ES-I3 (cell line): Measurements from ENCODE around the gene PLBD2.
A peak's percentile ranks its signal among the peaks of the same experiment; 100 is the strongest.

Experiments used
- H3K36me3 ChIP-seq: 2 replicates; pipeline ENCODE4 v1.6.1; 2013; ENCODE audit warnings: mild to moderate bottlenecking, low read length, control low read depth, moderate library complexity; ENCODE audit not compliant: insufficient read depth
- H3K4me1 ChIP-seq: 2 replicates; pipeline ENCODE4 v1.6.1; 2013; ENCODE audit warnings: mild to moderate bottlenecking, control low read depth, low read length; ENCODE audit not compliant: insufficient read depth
- H3K9ac ChIP-seq: 2 replicates; pipeline ENCODE4 v1.6.1; 2013; ENCODE audit warnings: low read depth, mild to moderate bottlenecking, low read length, moderate library complexity
- H3K9me3 ChIP-seq: 2 replicates; pipeline ENCODE4 v1.6.1; 2013; ENCODE audit warnings: mild to moderate bottlenecking, low read length, moderate library complexity; ENCODE audit not compliant: control insufficient read depth, insufficient read depth

PLBD2 gene

DNA sequence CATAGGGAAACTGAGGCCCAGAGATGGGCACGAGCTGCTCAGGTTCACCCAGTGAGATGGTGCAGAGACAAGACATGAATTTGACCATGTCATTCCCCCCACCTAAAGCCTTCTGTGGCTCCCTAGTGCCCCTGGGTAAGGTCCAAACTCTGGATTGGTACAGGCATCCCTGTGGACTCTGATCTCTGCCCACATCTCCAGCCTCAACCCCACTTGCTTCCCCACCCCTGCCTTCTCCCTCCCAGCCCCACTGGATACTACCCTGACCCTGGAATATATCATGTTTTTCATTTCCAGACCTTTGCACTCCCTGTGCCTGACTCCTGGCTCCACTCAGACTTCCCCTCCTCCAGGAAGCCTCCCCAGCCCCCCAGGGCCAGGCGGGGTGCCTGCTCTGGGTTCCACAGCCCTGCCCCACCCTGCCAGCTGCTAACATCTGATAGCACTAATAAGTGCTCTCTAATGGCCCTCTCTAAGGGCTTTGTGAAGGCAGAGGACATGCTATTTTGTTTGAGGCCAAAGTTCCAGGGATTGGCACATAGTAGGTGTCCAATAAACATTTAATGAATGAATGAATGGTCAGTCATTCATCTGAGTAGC, 62.7 kb downstream of the PLBD2 start:
- Histone ChIP-seq H3K4me1 (peaks cover 13% of the 10 kb centered on the region; the same call in 1 of the 2 replicates), H3K9ac (no peak overlapping the region)

GRCh38 chr12:113422030-113422885, 63.9 kb downstream of the PLBD2 start, which contains the start of gene SDSL:
TSS of gene SDSL (plus strand) at chr12:113422380. CDS start at chr12:113427983, 5,603 bp downstream.
- Histone ChIP-seq H3K9ac (peak within 1 kb of the TSS; percentile 49), H3K4me1 (peaks cover 11% of the 10 kb centered on the region; the same call in 1 of the 2 replicates), H3K9me3 (no peaks in the 10 kb centered on the region), H3K36me3 (no peaks in the 10 kb centered on the region)

More for the DNA sequence above, 62.7 kb downstream of the PLBD2 start:
- Histone ChIP-seq H3K36me3 (no peaks in the 10 kb centered on the region), H3K9me3 (no peaks in the 10 kb centered on the region)

DNA sequence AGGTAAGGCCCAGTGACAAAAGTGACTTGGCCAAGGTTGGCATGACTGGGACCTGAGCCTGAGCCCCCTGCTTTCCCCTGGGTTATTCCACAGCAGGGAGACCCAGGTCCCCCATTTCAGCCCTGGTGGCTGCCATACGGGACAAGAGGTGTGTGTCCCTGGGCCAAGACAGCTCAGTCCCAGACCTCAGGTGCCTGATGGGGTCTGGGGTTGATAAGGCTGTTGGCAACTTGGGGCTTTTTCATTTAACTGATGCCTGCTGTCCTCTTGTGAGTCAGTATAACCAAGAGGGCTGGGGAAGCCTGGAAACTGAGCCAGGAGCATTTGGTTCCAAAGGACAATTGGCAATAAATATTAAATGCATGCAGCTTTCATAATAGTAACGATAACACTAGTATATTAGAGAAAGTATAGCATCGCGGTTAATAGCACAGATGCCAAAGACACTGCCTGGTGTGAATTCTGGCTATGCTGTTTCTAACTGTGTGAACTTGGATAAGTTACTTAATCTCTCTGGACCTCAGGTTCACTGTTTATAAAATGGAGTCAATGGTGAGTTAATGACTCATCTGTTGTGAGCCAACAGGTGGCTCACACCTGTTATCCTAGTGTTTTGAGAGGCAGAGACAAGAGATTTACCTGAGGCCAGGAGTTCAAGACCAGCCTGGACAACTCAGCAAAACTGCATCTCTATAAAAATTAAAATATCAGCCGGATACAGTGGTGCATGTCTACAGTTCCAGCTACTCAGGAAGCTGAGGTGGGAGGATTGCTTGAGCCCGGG, 64.7 kb downstream of the PLBD2 start:
- H3K9me3 ChIP-seq, result no peaks in the 10 kb centered on the region
- H3K4me1 ChIP-seq, result peaks cover 11% of the 10 kb centered on the region; the same call in 1 of the 2 replicates
- no peaks in the 10 kb centered on the region for H3K36me3 ChIP-seq
- peak overlapping the region; percentile 49; the same call in 1 of the 2 replicates for H3K9ac ChIP-seq

DNA sequence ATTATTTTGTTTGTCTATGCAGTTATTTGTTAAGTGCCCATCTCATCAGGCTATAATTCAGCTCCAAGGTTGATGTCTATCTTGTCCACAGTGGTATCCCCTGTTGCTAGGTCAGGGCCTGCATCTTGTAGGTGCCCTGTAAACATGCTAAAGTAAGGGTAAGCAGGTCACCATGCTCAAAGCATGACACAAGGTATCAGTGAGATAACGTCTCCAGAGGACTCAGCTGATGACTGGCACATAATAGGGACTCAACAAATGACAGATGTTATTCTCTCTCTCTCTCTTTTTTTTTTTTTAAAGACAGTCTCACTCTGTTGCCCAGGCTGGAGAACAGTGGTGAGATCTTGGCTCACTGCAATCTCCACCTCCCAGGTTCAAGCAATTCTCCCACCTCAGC, 66.1 kb downstream of the PLBD2 start:
- Histone ChIP-seq H3K4me1 (peaks cover 11% of the 10 kb centered on the region; the same call in 1 of the 2 replicates), H3K36me3 (no peaks in the 10 kb centered on the region)

DNA sequence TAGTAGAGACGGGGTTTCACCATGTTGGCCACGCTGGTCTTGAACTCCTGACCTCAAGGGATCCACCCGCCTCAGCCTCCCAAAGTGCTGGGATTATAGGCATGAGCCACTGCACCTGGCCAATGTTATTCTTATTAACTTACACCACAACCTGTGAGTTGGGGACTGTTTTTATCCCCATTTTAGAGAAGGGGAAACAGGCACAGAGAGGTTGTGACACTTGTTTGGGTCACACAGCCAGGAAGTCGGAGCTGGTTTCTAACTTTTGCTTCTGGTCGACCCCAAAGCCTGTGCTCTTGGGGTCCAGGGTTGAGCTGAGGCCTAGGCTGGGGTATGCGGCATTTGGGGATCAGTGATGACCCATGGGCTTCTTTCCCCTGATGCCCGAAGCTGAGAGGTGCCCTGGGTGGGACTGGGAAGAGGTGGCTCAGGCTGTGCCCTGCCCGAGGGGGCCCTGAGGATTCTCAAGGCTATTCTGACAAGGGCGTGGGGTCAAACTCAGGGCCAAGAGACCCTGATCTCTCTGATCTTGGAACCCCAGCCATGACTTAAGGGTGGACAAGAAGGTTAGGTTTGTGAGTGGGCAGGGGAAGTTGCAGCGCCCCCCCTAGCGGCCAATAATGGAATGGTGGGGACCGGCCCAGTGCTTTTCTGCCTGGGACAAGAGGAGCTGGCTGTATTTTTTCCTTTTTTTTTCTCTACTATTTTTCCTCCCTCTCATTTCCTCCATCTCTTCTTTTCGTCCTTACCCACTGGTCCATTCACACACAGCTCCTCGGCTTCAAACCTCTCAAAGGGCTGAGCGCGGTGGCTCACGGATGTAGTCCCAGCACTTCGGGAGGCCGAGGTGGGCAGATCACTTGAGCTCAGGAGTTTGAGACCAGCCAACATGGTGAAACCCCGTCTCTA, 66.8 kb downstream of the PLBD2 start:
- Histone ChIP-seq H3K9me3 (no peaks in the 10 kb centered on the region), H3K9ac (peak overlapping the region; percentile 40; the same call in 1 of the 2 replicates), H3K36me3 (no peaks in the 10 kb centered on the region), H3K4me1 (peaks cover 11% of the 10 kb centered on the region; the same call in 1 of the 2 replicates)

More for the DNA sequence above, 66.1 kb downstream of the PLBD2 start:
- H3K9me3 ChIP-seq, result no peaks in the 10 kb centered on the region
- no peak overlapping the region for H3K9ac ChIP-seq

- Histone ChIP-seq H3K36me3 (no peaks in the 10 kb centered on the region), H3K9ac (peak overlapping the region; percentile 40; the same call in 1 of the 2 replicates), H3K4me1 (peaks cover 11% of the 10 kb centered on the region; the same call in 1 of the 2 replicates), H3K9me3 (no peaks in the 10 kb centered on the region)
Measured at GRCh38 chr12:113425960-113426453, 67.6 kb downstream of the PLBD2 start.

DNA sequence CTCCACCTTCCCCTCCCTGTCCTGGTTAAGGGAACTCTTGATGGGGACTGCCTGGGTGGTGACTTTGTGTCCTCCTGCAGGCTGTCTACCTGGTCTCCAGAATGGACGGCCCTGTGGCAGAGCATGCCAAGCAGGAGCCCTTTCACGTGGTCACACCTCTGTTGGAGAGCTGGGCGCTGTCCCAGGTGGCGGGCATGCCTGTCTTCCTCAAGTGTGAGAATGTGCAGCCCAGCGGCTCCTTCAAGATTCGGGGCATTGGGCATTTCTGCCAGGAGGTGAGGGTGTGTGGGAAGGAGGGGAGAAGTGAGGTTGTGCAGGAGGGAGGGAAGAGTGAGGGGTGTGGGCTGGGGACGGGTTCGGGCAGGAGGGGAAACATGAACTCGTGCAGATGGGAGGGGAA, 69.5 kb downstream of the PLBD2 start:
- Histone ChIP-seq H3K36me3 (no peaks in the 10 kb centered on the region), H3K9me3 (no peaks in the 10 kb centered on the region), H3K9ac (no peak overlapping the region), H3K4me1 (peaks cover 3% of the 10 kb centered on the region; the same call in 1 of the 2 replicates)

- H3K9me3 ChIP-seq, result no peaks in the 10 kb centered on the region
- H3K36me3 ChIP-seq, result no peaks in the 10 kb centered on the region
- H3K9ac ChIP-seq, result no peak overlapping the region
- H3K4me1 ChIP-seq, result no peaks in the 10 kb centered on the region
Measured at GRCh38 chr12:113428482-113428881, 70.1 kb downstream of the PLBD2 start.

- no peak overlapping the region for H3K9ac ChIP-seq
- H3K36me3 ChIP-seq, result no peaks in the 10 kb centered on the region
- H3K9me3 ChIP-seq, result no peaks in the 10 kb centered on the region
- no peaks in the 10 kb centered on the region for H3K4me1 ChIP-seq
Measured at GRCh38 chr12:113432986-113433385, 74.6 kb downstream of the PLBD2 start.

- no peak overlapping the region for H3K9ac ChIP-seq
- no peaks in the 10 kb centered on the region for H3K4me1 ChIP-seq
- no peaks in the 10 kb centered on the region for H3K36me3 ChIP-seq
- no peaks in the 10 kb centered on the region for H3K9me3 ChIP-seq
Measured at GRCh38 chr12:113435367-113435766, 77.0 kb downstream of the PLBD2 start.

DNA sequence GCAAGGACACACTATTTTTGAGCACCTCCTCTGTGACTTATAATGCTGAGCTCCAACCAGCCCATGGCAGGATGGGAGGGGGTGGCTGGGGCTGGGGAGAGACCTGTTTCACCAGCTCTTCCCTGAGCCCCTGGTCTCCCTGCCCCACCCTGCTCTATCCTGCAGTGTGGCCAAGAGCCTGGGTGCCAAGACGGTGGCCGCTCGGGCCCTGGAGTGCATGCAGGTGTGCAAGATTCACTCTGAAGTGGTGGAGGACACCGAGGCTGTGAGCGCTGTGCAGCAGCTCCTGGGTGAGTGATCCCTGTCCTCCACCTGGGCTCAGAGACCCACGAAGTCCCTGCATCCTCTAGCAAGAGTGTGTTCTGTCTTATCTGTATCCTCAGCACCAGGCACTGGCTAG, 78.2 kb downstream of the PLBD2 start:
- no peaks in the 10 kb centered on the region for H3K36me3 ChIP-seq
- H3K9ac ChIP-seq, result no peak overlapping the region
- H3K4me1 ChIP-seq, result no peaks in the 10 kb centered on the region
- no peaks in the 10 kb centered on the region for H3K9me3 ChIP-seq

DNA sequence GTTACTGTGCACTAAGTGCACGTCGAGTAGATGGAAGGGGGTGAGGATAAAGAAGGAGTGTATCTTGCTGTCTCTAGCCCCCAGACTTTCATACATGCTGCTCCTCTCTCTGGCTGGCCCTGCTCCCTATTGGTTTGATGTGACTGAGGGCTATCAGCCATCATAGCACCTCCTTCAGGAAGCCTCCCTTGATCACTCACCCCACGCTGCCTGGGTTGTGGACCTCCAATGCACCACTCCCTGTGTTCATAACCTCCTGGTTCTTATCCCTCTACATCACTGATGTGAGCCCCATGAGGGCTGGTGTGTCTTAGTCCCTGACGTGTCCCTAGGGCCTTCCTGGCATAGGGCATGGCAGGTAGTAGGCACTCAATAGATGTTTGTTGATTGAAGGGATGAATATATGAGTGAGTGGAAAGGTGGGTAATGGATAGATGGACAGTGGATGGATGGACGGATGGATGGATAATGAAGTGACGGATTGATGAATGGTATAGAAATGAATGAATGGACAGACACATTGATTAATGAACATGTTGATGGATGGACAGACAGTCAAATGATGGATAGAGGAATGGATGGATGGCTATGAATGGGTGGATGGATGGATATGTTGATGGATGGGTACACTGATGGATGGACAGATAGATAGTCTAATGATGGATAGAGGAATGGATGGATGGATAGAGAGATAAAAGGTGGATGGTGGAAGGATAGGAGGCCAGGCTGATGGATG, 78.8 kb downstream of the PLBD2 start:
- Histone ChIP-seq H3K9me3 (no peaks in the 10 kb centered on the region), H3K4me1 (no peaks in the 10 kb centered on the region), H3K9ac (no peak overlapping the region)

GRCh38 chr12:113437729-113438100, 79.3 kb downstream of the PLBD2 start:
- Histone ChIP-seq H3K36me3 (no peaks in the 10 kb centered on the region), H3K9ac (no peak overlapping the region), H3K4me1 (no peaks in the 10 kb centered on the region), H3K9me3 (no peaks in the 10 kb centered on the region)

More for the DNA sequence above, 78.8 kb downstream of the PLBD2 start:
- H3K36me3 ChIP-seq, result no peaks in the 10 kb centered on the region
